Measurements from ENCODE around the gene DPPA3. TPM values are rescaled to one million over a fixed set of nuclear protein-coding genes. Genes with fewer than 3 reads are reported as not detected.

The DPPA3 gene
- total and polyA plus RNA-seq, 2 donors (not counting 3 experiments of a cell fraction or from before 2014, with no cell fraction given), result not detected

DNA sequence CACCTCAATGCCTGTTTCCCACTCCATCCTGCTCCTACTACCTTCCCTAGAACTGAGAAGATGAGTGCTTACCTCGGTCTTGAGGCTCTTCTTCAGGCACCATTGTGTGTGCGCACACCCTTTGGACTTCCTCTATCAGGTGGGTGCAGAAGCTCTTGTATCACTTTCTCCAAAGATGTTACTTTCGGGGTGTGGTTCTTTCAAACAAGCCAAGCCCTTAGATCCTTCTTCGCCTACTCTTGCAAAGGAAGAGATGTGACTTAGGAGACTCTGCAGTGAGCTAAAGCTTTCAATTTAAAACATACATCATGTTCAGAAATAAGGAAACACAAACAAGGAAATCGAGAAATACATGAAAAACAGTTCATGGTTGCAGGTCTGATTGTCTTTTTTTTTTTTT, 36.0 kb downstream of the DPPA3 start, which contains the start of gene CLEC4C:
Gene CLEC4C (minus strand): TSS at position 130 of the 400 bp plus-strand sequence. CDS start 27 bp downstream, at position 103.
- H4K20me1 ChIP-seq (replicated peaks; ENCODE audit: control insufficient read depth, extremely low read depth, insufficient read depth, low read length), result no peaks in the 10 kb centered on the region
- TF ChIP-seq GATA2 (IDR thresholded peaks at IDR 0.05; ENCODE audit: insufficient read depth, insufficient read length, low read depth, low read length) (no peak), EZH2 (IDR thresholded peaks at IDR 0.05; ENCODE audit: borderline replicate concordance, low read depth, low read length, severe bottlenecking) (no peak), POLR2A (IDR thresholded peaks at IDR 0.05; ENCODE audit: low read depth, low read length) (no peak), FOS (IDR thresholded peaks at IDR 0.05; ENCODE audit: borderline replicate concordance, insufficient read depth, low read length) (no peak), JUN (IDR thresholded peaks at IDR 0.05; ENCODE audit: borderline replicate concordance, insufficient read depth, insufficient read length, low read depth) (no peak), MYC (IDR thresholded peaks at IDR 0.05; ENCODE audit: low read depth, low read length) (no peak), POLR2AphosphoS5 (IDR thresholded peaks at IDR 0.05; ENCODE audit: insufficient read depth, low read depth, low read length) (no peak), MAX (IDR thresholded peaks at IDR 0.05; ENCODE audit: insufficient read depth, insufficient read length) (no peak)
- TF ChIP-seq, protein P1, sequence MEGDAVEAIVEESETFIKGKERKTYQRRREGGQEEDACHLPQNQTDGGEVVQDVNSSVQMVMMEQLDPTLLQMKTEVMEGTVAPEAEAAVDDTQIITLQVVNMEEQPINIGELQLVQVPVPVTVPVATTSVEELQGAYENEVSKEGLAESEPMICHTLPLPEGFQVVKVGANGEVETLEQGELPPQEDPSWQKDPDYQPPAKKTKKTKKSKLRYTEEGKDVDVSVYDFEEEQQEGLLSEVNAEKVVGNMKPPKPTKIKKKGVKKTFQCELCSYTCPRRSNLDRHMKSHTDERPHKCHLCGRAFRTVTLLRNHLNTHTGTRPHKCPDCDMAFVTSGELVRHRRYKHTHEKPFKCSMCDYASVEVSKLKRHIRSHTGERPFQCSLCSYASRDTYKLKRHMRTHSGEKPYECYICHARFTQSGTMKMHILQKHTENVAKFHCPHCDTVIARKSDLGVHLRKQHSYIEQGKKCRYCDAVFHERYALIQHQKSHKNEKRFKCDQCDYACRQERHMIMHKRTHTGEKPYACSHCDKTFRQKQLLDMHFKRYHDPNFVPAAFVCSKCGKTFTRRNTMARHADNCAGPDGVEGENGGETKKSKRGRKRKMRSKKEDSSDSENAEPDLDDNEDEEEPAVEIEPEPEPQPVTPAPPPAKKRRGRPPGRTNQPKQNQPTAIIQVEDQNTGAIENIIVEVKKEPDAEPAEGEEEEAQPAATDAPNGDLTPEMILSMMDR (IDR thresholded peaks at IDR 0.05; ENCODE audit: extremely low read depth in 1 of 2, insufficient read depth in 1 of 2, low read depth in 1 of 2, low read length in 2 of 2), result no peak
- intact Hi-C loops (cut with micrococcal nuclease) (no loop called here), dilution Hi-C loops (cut with MboI; ENCODE audit: extremely low pct_ligation_motif_present, low sequenced_read_pairs) (no loop called here)
- ChIA-PET POLR2A (no interaction called here), CTCF (interaction anchor here (0.7 to 1.3 kb wide), 2 partner anchors 10 to 57 kb away, joined by 4 to 5 read pairs; no protein-coding TSS in a partner anchor)
- H3K4me3 ChIP-seq (replicated peaks in 1 of 3; ENCODE audit: insufficient read depth in 1 of 3, low read depth in 1 of 3, low read length in 3 of 3), result no peak within 1 kb of the TSS
- H3K79me2 ChIP-seq (ENCODE audit: control insufficient read depth, insufficient read depth, low read length), result no peaks in the 10 kb centered on the region
- DNase-seq (ENCODE audit: low read depth, low spot score) (no peak), FAIRE-seq (no peak)
- no peaks in the 10 kb centered on the region for H3K27me3 ChIP-seq (ENCODE audit: control insufficient read depth in 2 of 2, insufficient read depth in 2 of 2, low read length in 2 of 2)
- no peak within 1 kb of the TSS for H3K27ac ChIP-seq (ENCODE audit: insufficient read depth, low read depth, low read length)
- no peaks in the 10 kb centered on the region for H3K36me3 ChIP-seq (ENCODE audit: control insufficient read depth in 2 of 2, extremely low read depth in 1 of 2, insufficient read depth in 2 of 2, low read length in 2 of 2)
- H3K9me1 ChIP-seq (replicated peaks; ENCODE audit: control insufficient read depth, extremely low read depth, insufficient read depth, low read length), result no peaks in the 10 kb centered on the region
- H3K4me2 ChIP-seq (ENCODE audit: insufficient read depth, low read length), result no peak within 1 kb of the TSS
- H3K9me3 ChIP-seq (replicated peaks; ENCODE audit: control insufficient read depth, insufficient read depth, low read length), result no peaks in the 10 kb centered on the region
- H2AFZ ChIP-seq (ENCODE audit: low read depth, low read length), result no peak within 1 kb of the TSS
- no peaks in the 10 kb centered on the region for H3K4me1 ChIP-seq (ENCODE audit: control insufficient read depth, extremely low read depth, insufficient read depth, low read length)
- no peak within 1 kb of the TSS for H3K9ac ChIP-seq (replicated peaks; ENCODE audit: extremely low read depth, insufficient read depth, low read length)
- BruUV-seq (replicated peaks), result no TSS peak
